CD1c-positive myeloid dendritic cell (primary cell): ENCODE results near the gene HS6ST1.

Source experiments
- DNase-seq: peaks from one replicate; pipeline ENCODE4 v3.0.0-alpha.2; 2016; ENCODE audit errors: extremely low spot score

Gene HS6ST1

GRCh38 chr2:128298846-128299507 lies 19.7 kb downstream of the HS6ST1 start:
- DNase-seq = no peak

- DNase-seq = no peak
Measured at GRCh38 chr2:128298286-128298685, 20.4 kb downstream of the HS6ST1 start.

- DNase-seq = no peak
Measured at GRCh38 chr2:128293870-128294455, 24.7 kb downstream of the HS6ST1 start.

GRCh38 chr2:128293426-128293755 lies 25.3 kb downstream of the HS6ST1 start:
- no peak for DNase-seq

GRCh38 chr2:128292599-128293425 lies 25.9 kb downstream of the HS6ST1 start:
- DNase-seq = no peak

- no peak for DNase-seq
Measured at GRCh38 chr2:128291844-128292598, 26.6 kb downstream of the HS6ST1 start.

- no peak for DNase-seq
Measured at GRCh38 chr2:128291161-128291843, 27.4 kb downstream of the HS6ST1 start.

- DNase-seq = no peak
Measured at GRCh38 chr2:128290356-128290755, 28.3 kb downstream of the HS6ST1 start.

GRCh38 chr2:128289439-128289838 lies 29.2 kb downstream of the HS6ST1 start:
- no peak for DNase-seq

GRCh38 chr2:128288781-128289180 lies 29.9 kb downstream of the HS6ST1 start:
- no peak for DNase-seq

- DNase-seq = no peak
Measured at GRCh38 chr2:128287780-128288735, 30.6 kb downstream of the HS6ST1 start.

- no peak for DNase-seq
Measured at GRCh38 chr2:128286905-128287779, 31.5 kb downstream of the HS6ST1 start.

- no peak for DNase-seq
Measured at GRCh38 chr2:128286011-128286721, 32.5 kb downstream of the HS6ST1 start.

GRCh38 chr2:128285329-128285931 lies 33.2 kb downstream of the HS6ST1 start:
- DNase-seq = no peak

GRCh38 chr2:128284841-128285240 lies 33.8 kb downstream of the HS6ST1 start:
- DNase-seq = no peak

GRCh38 chr2:128284037-128284441 lies 34.6 kb downstream of the HS6ST1 start:
- DNase-seq = no peak

GRCh38 chr2:128282976-128283810 lies 35.5 kb downstream of the HS6ST1 start:
- no peak for DNase-seq
